ENCODE data around the gene HS6ST3. TPM values are rescaled to one million over a fixed set of nuclear protein-coding genes. Genes with fewer than 3 reads are reported as not detected.

HS6ST3 gene
- total and polyA plus RNA-seq, 2 of the 13 experiments (the other 11 are each of a cell fraction or from before 2014, with no cell fraction given): not detected

- TF ChIP-seq IRF9 (CRISPR knock-in tag; IDR thresholded peaks at IDR 0.05; ENCODE audit: borderline replicate concordance) (0 out of 2 replicates have a peak, but pooled peaks have one; percentile 24), HNRNPLL (IDR thresholded peaks at IDR 0.05; ENCODE audit: low read depth, low read length, poor library complexity, severe bottlenecking) (peak; percentile 35), NR0B2 (CRISPR knock-in tag; IDR thresholded peaks at IDR 0.05) (peak; percentile 96), AKAP8 (CRISPR knock-in tag; IDR thresholded peaks at IDR 0.05) (no peak), HNF4A (CRISPR knock-in tag; IDR thresholded peaks at IDR 0.05) (peak; percentile 72), ZNF883 (CRISPR knock-in tag; IDR thresholded peaks at IDR 0.05; ENCODE audit: not compliant biosample characterization) (peak; percentile 91), PATZ1 (CRISPR knock-in tag; IDR thresholded peaks at IDR 0.05) (0 out of 2 replicates have a peak, but pooled peaks have one; percentile 7), MED13 (CRISPR knock-in tag; IDR thresholded peaks at IDR 0.05) (peak; percentile 77), ZFP37 (CRISPR knock-in tag; IDR thresholded peaks at IDR 0.05; ENCODE audit: borderline replicate concordance) (no peak), SP5 (CRISPR knock-in tag; IDR thresholded peaks at IDR 0.05; ENCODE audit: borderline replicate concordance, low read depth) (peak; percentile 73; the same call in 1 of the 2 replicates), MBNL3 (CRISPR knock-in tag; conservative IDR thresholded peaks at IDR 0.05) (no peak), MED8 (CRISPR knock-in tag; IDR thresholded peaks at IDR 0.05; ENCODE audit: insufficient replicate concordance) (peak; percentile 26)
- TF ChIP-seq, protein P1, sequence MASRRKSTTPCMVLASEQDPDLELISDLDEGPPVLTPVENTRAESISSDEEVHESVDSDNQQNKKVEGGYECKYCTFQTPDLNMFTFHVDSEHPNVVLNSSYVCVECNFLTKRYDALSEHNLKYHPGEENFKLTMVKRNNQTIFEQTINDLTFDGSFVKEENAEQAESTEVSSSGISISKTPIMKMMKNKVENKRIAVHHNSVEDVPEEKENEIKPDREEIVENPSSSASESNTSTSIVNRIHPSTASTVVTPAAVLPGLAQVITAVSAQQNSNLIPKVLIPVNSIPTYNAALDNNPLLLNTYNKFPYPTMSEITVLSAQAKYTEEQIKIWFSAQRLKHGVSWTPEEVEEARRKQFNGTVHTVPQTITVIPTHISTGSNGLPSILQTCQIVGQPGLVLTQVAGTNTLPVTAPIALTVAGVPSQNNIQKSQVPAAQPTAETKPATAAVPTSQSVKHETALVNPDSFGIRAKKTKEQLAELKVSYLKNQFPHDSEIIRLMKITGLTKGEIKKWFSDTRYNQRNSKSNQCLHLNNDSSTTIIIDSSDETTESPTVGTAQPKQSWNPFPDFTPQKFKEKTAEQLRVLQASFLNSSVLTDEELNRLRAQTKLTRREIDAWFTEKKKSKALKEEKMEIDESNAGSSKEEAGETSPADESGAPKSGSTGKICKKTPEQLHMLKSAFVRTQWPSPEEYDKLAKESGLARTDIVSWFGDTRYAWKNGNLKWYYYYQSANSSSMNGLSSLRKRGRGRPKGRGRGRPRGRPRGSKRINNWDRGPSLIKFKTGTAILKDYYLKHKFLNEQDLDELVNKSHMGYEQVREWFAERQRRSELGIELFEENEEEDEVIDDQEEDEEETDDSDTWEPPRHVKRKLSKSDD (CRISPR knock-in tag; IDR thresholded peaks at IDR 0.05; ENCODE audit: low read depth): peak; percentile 34; the same call in 1 of the 2 replicates
Measured at GRCh38 chr13:96053003-96053703, 36.8 kb upstream of the HS6ST3 start, which contains the start of gene UGGT2 (continued).
